KMS-11 (cell line): ENCODE results near the gene ZNF236.

Source experiments
- H2AFZ ChIP-seq: fragments of 200-600 bp; sonication (generic); 2 replicates; pipeline ENCODE4 v1.6.1; 2016; ENCODE audit warnings: antibody characterized with exemption, mixed run types, low read depth
- H3K27ac ChIP-seq: fragments of 200-600 bp; sonication (generic); 2 replicates; pipeline ENCODE4 v1.6.1; 2016; ENCODE audit warnings: mild to moderate bottlenecking, mixed run types
- H3K27me3 ChIP-seq: fragments of 200-600 bp; sonication (generic); 2 replicates; pipeline ENCODE4 v1.6.1; 2017; ENCODE audit warnings: mild to moderate bottlenecking, low read depth, mixed run types, moderate library complexity; ENCODE audit not compliant: insufficient read depth
- H3K36me3 ChIP-seq: fragments of 200-600 bp; sonication (generic); 2 replicates; pipeline ENCODE4 v1.6.1; 2017; ENCODE audit warnings: mild to moderate bottlenecking, mixed run types; ENCODE audit not compliant: insufficient read depth
- H3K4me1 ChIP-seq: fragments of 200-600 bp; sonication (generic); 2 replicates; pipeline ENCODE4 v1.6.1; 2016; ENCODE audit warnings: mild to moderate bottlenecking, low read depth, mixed run types; ENCODE audit not compliant: poor library complexity, severe bottlenecking
- H3K4me2 ChIP-seq: fragments of 200-600 bp; sonication (generic); 2 replicates; pipeline ENCODE4 v1.7.0; 2016; ENCODE audit warnings: mild to moderate bottlenecking, mixed run types
- H3K4me3 ChIP-seq: fragments of 200-600 bp; sonication (generic); IDR thresholded peaks from 2 replicates; pipeline ENCODE4 v1.6.1; 2017; ENCODE audit warnings: low read depth, low read length, mixed read lengths; ENCODE audit not compliant: insufficient read depth
- H3K79me2 ChIP-seq: fragments of 200-600 bp; sonication (generic); 2 replicates; pipeline ENCODE4 v1.6.1; 2016; ENCODE audit warnings: low read depth, mixed run types; ENCODE audit not compliant: insufficient read depth
- H3K9ac ChIP-seq: fragments of 200-600 bp; sonication (generic); 2 replicates; pipeline ENCODE4 v1.6.1; 2016; ENCODE audit warnings: mild to moderate bottlenecking, mixed run types
- H4K20me1 ChIP-seq: fragments of 200-600 bp; sonication (generic); 2 replicates; pipeline ENCODE4 v1.6.1; 2016; ENCODE audit warnings: mild to moderate bottlenecking, mixed run types; ENCODE audit not compliant: insufficient read depth
- TF ChIP-seq, protein P1 (sequence below): fragments of 200-600 bp; sonication (generic); conservative IDR thresholded peaks from 2 replicates; pipeline ENCODE4 v1.6.1; 2017; ENCODE audit warnings: low read depth, mild to moderate bottlenecking, antibody characterized with exemption, low read length, moderate library complexity, mixed read lengths

ZNF236 gene

DNA sequence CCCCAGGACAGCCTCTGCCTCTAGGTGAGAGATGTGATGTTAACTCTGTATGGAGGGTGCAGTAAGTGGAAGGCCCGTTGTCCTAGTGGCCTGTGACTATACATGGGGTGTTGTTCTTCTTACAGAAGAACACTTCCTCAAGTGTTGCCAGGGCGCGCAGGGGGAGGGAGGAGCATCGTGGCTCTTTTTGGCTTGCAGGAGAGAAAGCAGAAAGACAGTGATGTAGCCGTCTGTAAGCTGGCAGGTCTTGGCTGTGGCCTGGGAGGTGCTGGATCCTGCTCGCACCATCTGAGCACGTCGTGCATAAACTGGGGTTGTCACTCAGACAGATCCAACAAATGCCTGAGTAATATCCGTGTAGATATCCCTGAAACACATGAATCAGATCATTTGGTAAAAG is 44.3 kb downstream of the ZNF236 start:
- H3K27me3 ChIP-seq: no peaks in the 10 kb centered on the region
- no peak overlapping the region for H3K9ac ChIP-seq
- no peak overlapping the region for H2AFZ ChIP-seq
- no peaks in the 10 kb centered on the region for H3K79me2 ChIP-seq
- H3K27ac ChIP-seq: no peak overlapping the region
- no peaks in the 10 kb centered on the region for H4K20me1 ChIP-seq
- TF ChIP-seq, protein P1, sequence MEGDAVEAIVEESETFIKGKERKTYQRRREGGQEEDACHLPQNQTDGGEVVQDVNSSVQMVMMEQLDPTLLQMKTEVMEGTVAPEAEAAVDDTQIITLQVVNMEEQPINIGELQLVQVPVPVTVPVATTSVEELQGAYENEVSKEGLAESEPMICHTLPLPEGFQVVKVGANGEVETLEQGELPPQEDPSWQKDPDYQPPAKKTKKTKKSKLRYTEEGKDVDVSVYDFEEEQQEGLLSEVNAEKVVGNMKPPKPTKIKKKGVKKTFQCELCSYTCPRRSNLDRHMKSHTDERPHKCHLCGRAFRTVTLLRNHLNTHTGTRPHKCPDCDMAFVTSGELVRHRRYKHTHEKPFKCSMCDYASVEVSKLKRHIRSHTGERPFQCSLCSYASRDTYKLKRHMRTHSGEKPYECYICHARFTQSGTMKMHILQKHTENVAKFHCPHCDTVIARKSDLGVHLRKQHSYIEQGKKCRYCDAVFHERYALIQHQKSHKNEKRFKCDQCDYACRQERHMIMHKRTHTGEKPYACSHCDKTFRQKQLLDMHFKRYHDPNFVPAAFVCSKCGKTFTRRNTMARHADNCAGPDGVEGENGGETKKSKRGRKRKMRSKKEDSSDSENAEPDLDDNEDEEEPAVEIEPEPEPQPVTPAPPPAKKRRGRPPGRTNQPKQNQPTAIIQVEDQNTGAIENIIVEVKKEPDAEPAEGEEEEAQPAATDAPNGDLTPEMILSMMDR: no peak
- no peaks in the 10 kb centered on the region; the same call in 1 of the 2 replicates for H3K36me3 ChIP-seq
- H3K4me3 ChIP-seq: no peak overlapping the region
- no peaks in the 10 kb centered on the region for H3K4me1 ChIP-seq
- no peak overlapping the region for H3K4me2 ChIP-seq

DNA sequence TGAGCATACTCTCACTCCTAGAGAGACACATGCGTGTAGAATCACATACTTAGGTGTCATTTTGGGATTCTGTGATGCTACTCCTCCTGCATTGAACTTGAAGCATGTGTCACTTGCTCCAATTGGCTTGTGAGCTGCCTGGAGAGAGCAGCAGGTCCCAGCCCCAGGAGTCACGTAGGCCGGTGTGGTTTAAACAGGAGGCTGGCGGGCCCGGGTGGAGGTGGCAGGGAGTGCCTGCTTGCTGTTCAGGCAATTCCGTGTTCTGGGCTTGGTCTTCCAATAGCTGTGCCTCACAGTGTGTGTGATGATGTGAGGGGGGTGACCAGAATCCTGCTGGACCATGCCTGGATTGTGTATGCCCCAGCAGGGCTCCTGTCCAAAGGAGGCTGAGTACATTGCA is 51.0 kb downstream of the ZNF236 start:
- Histone ChIP-seq H3K4me1 (no peaks in the 10 kb centered on the region), H3K4me2 (no peak overlapping the region), H4K20me1 (no peaks in the 10 kb centered on the region), H3K27me3 (no peaks in the 10 kb centered on the region), H3K27ac (no peak overlapping the region), H3K36me3 (no peaks in the 10 kb centered on the region; the same call in 1 of the 2 replicates), H3K4me3 (no peak overlapping the region), H3K9ac (no peak overlapping the region), H2AFZ (no peak overlapping the region), H3K79me2 (no peaks in the 10 kb centered on the region)
- TF ChIP-seq, protein P1: no peak

DNA sequence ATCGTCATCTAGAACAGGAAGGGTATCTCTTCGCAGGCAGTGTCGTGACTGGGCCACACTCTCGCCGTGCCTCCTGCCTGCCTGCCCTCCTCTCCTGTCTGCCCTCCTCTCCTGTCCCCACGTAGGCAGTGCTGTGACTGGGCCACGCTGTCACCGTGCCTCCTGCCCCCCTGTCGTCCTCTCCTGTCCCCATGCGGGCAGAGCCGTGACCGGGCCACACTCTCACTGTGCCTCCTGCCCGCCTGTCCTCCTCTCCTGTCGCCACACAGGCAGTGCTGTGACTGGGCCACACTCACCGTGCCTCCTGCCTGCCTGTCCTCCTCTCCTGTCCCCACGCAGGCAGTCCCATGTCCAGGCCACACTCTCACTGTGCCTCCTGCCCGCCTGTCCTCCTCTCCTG is 51.4 kb downstream of the ZNF236 start:
- H4K20me1 ChIP-seq: no peaks in the 10 kb centered on the region
- no peaks in the 10 kb centered on the region; the same call in 1 of the 2 replicates for H3K36me3 ChIP-seq
- no peak overlapping the region for H2AFZ ChIP-seq
- TF ChIP-seq, protein P1: no peak
- H3K79me2 ChIP-seq: no peaks in the 10 kb centered on the region
- H3K4me3 ChIP-seq: no peak overlapping the region
- H3K4me1 ChIP-seq: no peaks in the 10 kb centered on the region
- H3K4me2 ChIP-seq: no peak overlapping the region
- no peak overlapping the region for H3K9ac ChIP-seq
- no peak overlapping the region for H3K27ac ChIP-seq
- no peaks in the 10 kb centered on the region for H3K27me3 ChIP-seq

DNA sequence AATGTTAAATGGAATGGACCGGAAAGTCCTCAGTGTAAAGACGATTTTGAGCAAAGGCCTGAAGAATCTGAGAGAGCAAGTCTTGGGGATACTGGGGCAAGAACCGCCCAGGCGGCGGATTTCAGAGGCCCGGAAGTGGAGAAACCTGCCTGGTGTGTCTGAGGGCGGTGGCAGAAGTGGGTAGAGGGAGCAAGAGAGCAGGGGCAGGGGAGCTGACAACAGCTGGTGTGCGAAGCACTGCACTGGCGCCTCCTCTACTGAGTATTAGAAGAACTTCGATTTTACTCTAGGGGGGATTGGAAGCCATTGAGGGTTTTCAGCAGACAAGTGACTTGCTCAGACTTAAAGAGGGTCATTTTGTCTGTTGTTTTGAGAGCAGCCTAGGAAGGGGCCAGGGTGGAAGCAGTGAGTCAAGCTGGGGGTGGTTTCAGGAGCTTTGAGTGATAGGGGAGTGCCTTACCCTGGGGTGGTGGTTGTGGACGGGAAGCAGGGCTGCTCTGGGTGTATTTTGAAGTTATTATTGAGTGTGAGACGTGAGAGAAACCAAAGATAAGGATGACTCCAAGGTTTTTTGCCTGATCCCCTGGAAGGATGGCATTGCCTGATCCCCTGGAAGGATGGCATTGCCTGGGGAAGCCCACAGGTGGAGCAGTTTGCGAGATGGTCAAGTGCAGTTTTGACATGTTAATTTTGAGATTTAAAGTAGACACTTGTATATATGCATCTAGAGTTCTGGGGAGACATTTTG is 52.5 kb downstream of the ZNF236 start:
- no peak overlapping the region for H3K9ac ChIP-seq
- no peak overlapping the region for H2AFZ ChIP-seq
- no peak overlapping the region for H3K27ac ChIP-seq
- H3K4me2 ChIP-seq: no peak overlapping the region
- H4K20me1 ChIP-seq: no peaks in the 10 kb centered on the region
- no peaks in the 10 kb centered on the region for H3K4me1 ChIP-seq
- TF ChIP-seq, protein P1: no peak
- no peaks in the 10 kb centered on the region for H3K79me2 ChIP-seq
- H3K36me3 ChIP-seq: no peaks in the 10 kb centered on the region
- no peaks in the 10 kb centered on the region for H3K27me3 ChIP-seq
- no peak overlapping the region for H3K4me3 ChIP-seq
